Peyer's patch (tissue), 4 donors: Measurements from ENCODE around the gene HS3ST1. TPM values are rescaled to one million over a fixed set of nuclear protein-coding genes. Genes with fewer than 3 reads are reported as not detected.

Source experiments
- DNase-seq, 3 donors: peaks; one replicate each; pipeline ENCODE4 v3.0.0-alpha.2; 2017 to 2019
- H3K27ac ChIP-seq, 4 donors: fragments of 200-600 bp; sonication (generic); one replicate each; pipeline ENCODE4 v1.5.1; 2016 to 2019
- H3K27me3 ChIP-seq, 2 donors: fragments of 200-600 bp; sonication (generic); one replicate each; pipeline ENCODE4 v1.5.1; 2019
- H3K36me3 ChIP-seq, 3 donors: fragments of 200-600 bp; sonication (generic); one replicate each; pipeline ENCODE4 v1.5.1; 2016 to 2019
- H3K4me1 ChIP-seq, 4 donors: fragments of 200-600 bp; sonication (generic); one replicate each; pipeline ENCODE4 v1.5.1; 2016 to 2019
- H3K4me3 ChIP-seq, 4 donors: fragments of 200-600 bp; sonication (generic); 1 replicate in 3 of 4; 2 replicates in 1 of 4; pipeline ENCODE4 v1.5.1; 2016 to 2019; ENCODE audit warnings: mild to moderate bottlenecking in 1 of 4
- H3K9me3 ChIP-seq, 4 donors: fragments of 200-600 bp; sonication (generic); one replicate each; pipeline ENCODE4 v1.5.1; 2016 to 2019; ENCODE audit warnings: mild to moderate bottlenecking in 1 of 4
- POLR2A ChIP-seq, 2 donors: fragments of 450-650 bp; IDR thresholded peaks; one replicate each; pipeline ENCODE4 v1.5.1; 2017; ENCODE audit warnings: antibody characterized with exemption in 2 of 2, mild to moderate bottlenecking in 2 of 2, moderate library complexity in 2 of 2
- total RNA-seq, 4 donors: library from RNA; depleted of rRNA; stranded (reverse); fragments of >200 nt; gene quantifications; one replicate each; pipeline ENCODE4 v1.1.0, GENCODE V29; 2016
- TF ChIP-seq, protein P1 (sequence below), 6 experiments: fragments of 450-650 bp in 4 of 6; fragments of 200-600 bp in 2 of 6; sonication (generic) in 1 of 6; IDR thresholded peaks; one replicate each; pipeline ENCODE4 v1.5.1; 2017 to 2019; ENCODE audit warnings: antibody characterized with exemption in 6 of 6, mild to moderate bottlenecking in 3 of 6, moderate library complexity in 1 of 6

Gene HS3ST1
- total RNA-seq, 4 donors from 2014 or later: 1.3 to 15.9 (median 3.0) TPM

DNA sequence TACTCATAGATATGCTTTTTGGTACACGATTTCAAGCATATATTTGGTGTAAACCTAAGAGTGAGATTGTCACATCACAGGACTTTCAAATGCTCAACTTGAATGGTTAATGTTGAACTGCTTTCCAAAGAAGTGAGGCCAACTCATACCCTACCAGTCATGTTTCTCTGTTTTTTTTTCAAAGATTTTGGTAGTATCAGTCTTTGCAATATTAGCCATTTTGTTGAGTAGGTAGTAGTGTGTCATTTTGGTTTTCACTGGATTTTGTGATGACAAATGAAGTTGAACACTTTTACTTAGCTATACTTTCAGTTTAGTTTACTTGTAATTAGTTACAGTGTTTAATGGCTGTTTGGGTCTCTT is 12.5 kb upstream of the HS3ST1 start:
- H3K27ac ChIP-seq: no peak overlapping the region
- TF ChIP-seq, protein P1, sequence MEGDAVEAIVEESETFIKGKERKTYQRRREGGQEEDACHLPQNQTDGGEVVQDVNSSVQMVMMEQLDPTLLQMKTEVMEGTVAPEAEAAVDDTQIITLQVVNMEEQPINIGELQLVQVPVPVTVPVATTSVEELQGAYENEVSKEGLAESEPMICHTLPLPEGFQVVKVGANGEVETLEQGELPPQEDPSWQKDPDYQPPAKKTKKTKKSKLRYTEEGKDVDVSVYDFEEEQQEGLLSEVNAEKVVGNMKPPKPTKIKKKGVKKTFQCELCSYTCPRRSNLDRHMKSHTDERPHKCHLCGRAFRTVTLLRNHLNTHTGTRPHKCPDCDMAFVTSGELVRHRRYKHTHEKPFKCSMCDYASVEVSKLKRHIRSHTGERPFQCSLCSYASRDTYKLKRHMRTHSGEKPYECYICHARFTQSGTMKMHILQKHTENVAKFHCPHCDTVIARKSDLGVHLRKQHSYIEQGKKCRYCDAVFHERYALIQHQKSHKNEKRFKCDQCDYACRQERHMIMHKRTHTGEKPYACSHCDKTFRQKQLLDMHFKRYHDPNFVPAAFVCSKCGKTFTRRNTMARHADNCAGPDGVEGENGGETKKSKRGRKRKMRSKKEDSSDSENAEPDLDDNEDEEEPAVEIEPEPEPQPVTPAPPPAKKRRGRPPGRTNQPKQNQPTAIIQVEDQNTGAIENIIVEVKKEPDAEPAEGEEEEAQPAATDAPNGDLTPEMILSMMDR (IDR thresholded peaks at IDR 0.05): no peak
- no peak for TF ChIP-seq POLR2A (IDR thresholded peaks at IDR 0.05)
- H3K4me3 ChIP-seq: no peak overlapping the region
- no peak for DNase-seq
- H3K36me3 ChIP-seq: peaks cover 0 to 3% (median 0%) of the 10 kb centered on the region in 3 donors
- H3K9me3 ChIP-seq: no peaks in the 10 kb centered on the region
- no peaks in the 10 kb centered on the region for H3K27me3 ChIP-seq
- H3K4me1 ChIP-seq: no peaks in the 10 kb centered on the region

DNA sequence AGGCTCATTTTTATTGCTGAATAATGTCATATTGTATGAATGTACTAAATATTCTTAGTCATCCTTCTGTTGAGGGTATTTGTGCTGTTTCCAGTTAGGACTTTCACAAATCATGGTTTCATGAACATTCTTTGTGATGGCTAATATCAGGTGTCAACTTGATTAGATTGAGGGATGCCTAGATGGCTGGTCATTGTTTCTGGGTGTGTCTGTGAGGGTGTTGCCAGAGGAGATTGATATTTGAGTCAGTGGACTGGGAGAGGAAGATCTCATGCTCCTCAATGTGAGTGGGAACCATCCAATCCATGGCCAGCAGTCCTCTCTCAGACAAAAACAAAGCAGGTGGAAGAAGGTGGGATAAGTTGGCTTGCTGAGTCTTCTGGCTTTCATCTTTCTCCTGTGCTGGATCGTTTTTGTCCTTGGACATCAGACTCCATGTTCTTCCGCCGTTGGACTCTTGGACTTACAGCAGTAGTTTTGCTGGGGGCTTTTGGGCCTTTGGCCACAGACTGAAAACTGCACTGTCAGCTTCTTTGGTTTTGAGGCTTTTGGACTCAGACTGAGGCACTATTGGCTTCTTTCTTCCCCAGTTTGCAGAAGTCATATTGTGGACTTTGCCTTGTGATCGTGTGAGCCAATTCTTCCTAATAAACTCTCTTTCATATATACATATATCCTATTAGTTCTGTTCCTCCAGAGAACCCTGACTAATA is 11.9 kb upstream of the HS3ST1 start:
- peak overlapping the region in 1 of 4 donors; percentile 4 for H3K27ac ChIP-seq
- DNase-seq: no peak
- no peaks in the 10 kb centered on the region for H3K27me3 ChIP-seq
- H3K36me3 ChIP-seq: peaks cover 0 to 3% (median 0%) of the 10 kb centered on the region in 3 donors
- no peaks in the 10 kb centered on the region for H3K9me3 ChIP-seq
- H3K4me1 ChIP-seq: no peaks in the 10 kb centered on the region
- no peak overlapping the region for H3K4me3 ChIP-seq
- TF ChIP-seq POLR2A (IDR thresholded peaks at IDR 0.05): no peak
- TF ChIP-seq, protein P1 (IDR thresholded peaks at IDR 0.05): no peak

DNA sequence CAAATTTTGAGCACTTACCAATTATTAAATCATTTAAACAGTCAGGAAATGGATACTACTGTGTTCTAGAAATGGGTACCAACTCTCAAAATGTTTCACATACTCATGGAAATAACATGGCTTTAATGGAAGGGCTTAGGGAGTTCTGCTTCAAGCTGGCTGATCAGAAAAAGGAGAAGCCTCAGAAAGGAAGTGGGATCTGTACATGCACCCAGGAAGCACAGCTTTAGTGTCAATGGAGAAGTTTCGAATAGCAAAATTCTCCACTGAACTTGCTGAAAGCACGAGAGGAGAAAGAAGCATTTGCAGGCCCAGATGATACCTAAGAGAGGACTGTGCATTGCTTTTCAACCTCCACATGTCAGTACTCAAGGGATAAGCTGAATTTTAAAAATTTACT is 11.1 kb upstream of the HS3ST1 start:
- H3K27me3 ChIP-seq: no peaks in the 10 kb centered on the region
- TF ChIP-seq, protein P1 (IDR thresholded peaks at IDR 0.05): no peak
- no peak for TF ChIP-seq POLR2A (IDR thresholded peaks at IDR 0.05)
- H3K4me1 ChIP-seq: no peaks in the 10 kb centered on the region
- no peaks in the 10 kb centered on the region for H3K9me3 ChIP-seq
- no peak for DNase-seq
- H3K36me3 ChIP-seq: peaks cover 0 to 3% (median 0%) of the 10 kb centered on the region in 3 donors
- H3K27ac ChIP-seq: no peak overlapping the region
- H3K4me3 ChIP-seq: no peak overlapping the region

DNA sequence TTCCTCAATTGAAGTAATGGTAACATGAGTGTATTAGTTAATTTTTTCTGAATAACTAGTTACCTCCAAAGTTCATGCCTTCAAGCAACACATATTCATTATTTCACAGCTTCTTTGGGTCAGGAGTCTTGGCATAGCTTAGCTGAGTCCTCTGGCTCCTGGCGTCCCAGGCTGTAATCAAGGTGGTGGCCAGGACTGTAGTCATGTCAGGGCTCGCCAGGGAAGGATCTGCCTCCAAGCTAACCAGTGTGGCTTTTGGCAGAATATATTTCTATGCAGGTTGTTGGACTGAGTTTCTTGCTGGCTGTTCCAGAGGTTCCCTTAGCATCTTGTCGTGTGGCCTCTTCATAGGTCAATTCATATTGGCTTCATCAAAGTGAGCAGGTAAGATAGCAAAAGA is 10.0 kb upstream of the HS3ST1 start:
- TF ChIP-seq, protein P1 (IDR thresholded peaks at IDR 0.05): no peak
- no peak for TF ChIP-seq POLR2A (IDR thresholded peaks at IDR 0.05)
- no peaks in the 10 kb centered on the region for H3K9me3 ChIP-seq
- peaks cover 0 to 3% (median 0%) of the 10 kb centered on the region in 3 donors for H3K36me3 ChIP-seq
- no peak for DNase-seq
- no peaks in the 10 kb centered on the region for H3K27me3 ChIP-seq
- no peak overlapping the region for H3K4me3 ChIP-seq
- no peak overlapping the region for H3K27ac ChIP-seq
- H3K4me1 ChIP-seq: no peaks in the 10 kb centered on the region

DNA sequence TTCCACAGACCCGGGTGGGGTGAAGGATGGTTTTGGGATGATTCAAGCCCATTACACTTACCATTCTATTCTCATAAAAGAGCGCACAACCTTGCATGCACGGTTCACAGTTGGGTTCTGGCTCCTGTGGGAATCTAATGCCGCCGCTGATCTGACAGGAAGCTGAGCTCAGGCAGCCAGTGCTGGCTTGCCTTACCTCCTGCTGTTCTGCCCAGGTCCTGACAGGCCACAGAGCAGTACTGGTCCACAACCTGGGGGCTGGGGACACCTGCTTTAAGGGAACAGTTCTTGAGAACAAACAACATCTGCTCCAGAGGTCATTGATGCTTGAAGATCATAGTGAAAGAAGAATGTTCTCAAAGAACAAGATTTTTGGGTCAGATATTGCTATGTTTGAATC is 8.0 kb upstream of the HS3ST1 start:
- H3K4me3 ChIP-seq: no peak overlapping the region
- DNase-seq: peak in 2 of 3 donors; percentile 55 to 66
- TF ChIP-seq, protein P1 (IDR thresholded peaks at IDR 0.05): no peak
- TF ChIP-seq POLR2A (IDR thresholded peaks at IDR 0.05): no peak

More for the DNA sequence above, 8.0 kb upstream of the HS3ST1 start:
- Histone ChIP-seq H3K4me1 (no peaks in the 10 kb centered on the region), H3K9me3 (no peaks in the 10 kb centered on the region), H3K27ac (peak overlapping the region in 1 of 4 donors; percentile 59), H3K27me3 (no peaks in the 10 kb centered on the region), H3K36me3 (peaks cover 0 to 3% (median 0%) of the 10 kb centered on the region in 3 donors)
